ENCODE measurements around the gene XXYLT1.

DNA sequence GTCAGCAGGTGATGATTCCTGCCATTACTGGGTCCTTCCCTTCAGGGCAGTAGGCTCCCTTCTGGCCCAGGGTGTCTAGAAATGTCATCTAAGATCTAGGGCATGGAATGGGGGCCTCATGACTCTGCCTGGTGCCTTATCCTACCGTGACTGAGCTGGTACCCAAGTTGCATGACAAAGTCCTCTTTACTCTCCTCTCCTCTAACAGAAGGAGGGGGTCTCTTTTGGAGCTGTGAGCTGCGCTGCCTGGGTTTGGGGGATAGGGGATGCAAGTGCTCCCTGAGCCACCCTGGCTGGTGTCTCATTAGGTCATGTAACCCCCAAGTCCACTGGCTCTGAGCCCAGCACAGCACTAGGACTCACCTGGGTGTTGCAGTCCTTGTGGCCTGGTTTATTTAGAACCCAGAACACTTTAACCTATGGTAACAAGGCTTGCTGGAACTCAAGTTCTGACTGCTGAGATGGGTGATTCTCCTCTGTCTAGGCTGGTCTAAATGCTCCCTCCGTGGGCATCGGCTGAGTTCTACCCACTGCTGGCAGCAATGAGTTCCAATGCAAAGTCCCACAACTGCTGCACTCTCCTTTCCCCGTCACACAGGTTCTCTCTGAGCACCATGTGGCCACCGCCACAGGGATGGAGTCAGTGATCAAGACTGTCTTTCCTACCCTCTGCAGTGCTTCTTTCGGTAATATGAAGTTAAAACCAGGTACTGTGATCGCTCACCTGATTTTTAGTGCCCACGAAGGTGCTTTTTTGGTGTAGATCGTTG, 34.0 kb downstream of the XXYLT1 start:
- TF ChIP-seq, protein P1, sequence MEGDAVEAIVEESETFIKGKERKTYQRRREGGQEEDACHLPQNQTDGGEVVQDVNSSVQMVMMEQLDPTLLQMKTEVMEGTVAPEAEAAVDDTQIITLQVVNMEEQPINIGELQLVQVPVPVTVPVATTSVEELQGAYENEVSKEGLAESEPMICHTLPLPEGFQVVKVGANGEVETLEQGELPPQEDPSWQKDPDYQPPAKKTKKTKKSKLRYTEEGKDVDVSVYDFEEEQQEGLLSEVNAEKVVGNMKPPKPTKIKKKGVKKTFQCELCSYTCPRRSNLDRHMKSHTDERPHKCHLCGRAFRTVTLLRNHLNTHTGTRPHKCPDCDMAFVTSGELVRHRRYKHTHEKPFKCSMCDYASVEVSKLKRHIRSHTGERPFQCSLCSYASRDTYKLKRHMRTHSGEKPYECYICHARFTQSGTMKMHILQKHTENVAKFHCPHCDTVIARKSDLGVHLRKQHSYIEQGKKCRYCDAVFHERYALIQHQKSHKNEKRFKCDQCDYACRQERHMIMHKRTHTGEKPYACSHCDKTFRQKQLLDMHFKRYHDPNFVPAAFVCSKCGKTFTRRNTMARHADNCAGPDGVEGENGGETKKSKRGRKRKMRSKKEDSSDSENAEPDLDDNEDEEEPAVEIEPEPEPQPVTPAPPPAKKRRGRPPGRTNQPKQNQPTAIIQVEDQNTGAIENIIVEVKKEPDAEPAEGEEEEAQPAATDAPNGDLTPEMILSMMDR (optimal IDR thresholded peaks at IDR 0.05 in 1 of 3, IDR thresholded peaks at IDR 0.05 in 1 of 3, conservative IDR thresholded peaks at IDR 0.05 in 1 of 3; ENCODE audit: extremely low read depth in 1 of 3, insufficient read depth in 2 of 3, low read length in 3 of 3) = no peak
- no peak for TF ChIP-seq EZH2 (IDR thresholded peaks at IDR 0.05; ENCODE audit: low read length)
